Hematopoietic multipotent progenitor cell treated with erythropoietin and hydrocortisone succinate and interleukin-3 and kit ligand, for 6 days (in vitro differentiated cells): ENCODE results near the gene TICAM1.
"Not testable (repeated sequence)": the region's sequence is repeated elsewhere in the genome, so short reads cannot be mapped to it uniquely, and the experiment has no call there.

Experiments used
- DNase-seq: peaks from one replicate; pipeline ENCODE4 v3.0.0-alpha.2; 2015

The TICAM1 gene

GRCh38 chr19:4831304-4831978 is at the start of gene TICAM1:
Gene TICAM1 (minus strand): TSS chr19:4831712. CDS start chr19:4818377, 13,335 bp downstream.
- DNase-seq, result peak; percentile 71

- no peak for DNase-seq
These were observed 47.5 kb upstream of the TICAM1 start for GRCh38 chr19:4879041-4879440.

- DNase-seq, result no peak
These were observed 47.0 kb upstream of the TICAM1 start for GRCh38 chr19:4878491-4878968.

DNA sequence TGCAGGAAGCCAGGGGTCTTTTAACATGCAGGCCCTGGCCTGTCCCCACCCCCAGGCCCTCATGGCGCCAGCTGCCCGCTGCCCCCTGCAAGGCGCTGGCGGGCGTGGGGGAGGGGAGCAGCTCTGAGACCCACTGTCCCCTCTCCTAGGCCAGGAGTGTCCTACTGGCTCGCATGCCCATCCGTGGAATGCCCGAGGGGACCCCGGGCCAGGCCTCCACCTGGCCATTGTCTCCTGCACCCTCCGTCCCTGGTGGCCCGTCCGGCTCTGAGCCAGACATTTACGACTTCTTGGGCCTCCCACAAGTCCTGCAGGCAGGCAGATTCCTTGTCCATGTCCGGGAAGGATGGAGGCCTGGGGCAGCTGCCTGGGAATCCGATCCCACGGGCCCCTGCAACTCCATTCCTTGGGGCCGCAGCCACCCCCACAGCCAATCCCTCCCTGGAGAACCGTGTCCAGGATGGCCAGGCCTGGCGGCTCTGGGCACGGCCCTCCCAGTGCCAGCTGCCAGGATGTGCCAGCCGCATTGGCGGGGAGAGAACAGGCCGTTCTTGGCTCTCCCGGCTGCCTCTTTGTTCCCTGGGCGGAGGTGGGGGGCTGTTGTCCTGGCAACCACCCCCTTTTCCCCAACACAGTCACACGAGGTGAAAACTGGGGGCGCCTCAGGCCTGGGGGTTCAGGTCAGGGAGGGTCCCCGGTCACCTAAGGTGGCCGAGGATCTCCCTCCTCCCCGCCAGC is 46.4 kb upstream of the TICAM1 start:
- no peak for DNase-seq

DNA sequence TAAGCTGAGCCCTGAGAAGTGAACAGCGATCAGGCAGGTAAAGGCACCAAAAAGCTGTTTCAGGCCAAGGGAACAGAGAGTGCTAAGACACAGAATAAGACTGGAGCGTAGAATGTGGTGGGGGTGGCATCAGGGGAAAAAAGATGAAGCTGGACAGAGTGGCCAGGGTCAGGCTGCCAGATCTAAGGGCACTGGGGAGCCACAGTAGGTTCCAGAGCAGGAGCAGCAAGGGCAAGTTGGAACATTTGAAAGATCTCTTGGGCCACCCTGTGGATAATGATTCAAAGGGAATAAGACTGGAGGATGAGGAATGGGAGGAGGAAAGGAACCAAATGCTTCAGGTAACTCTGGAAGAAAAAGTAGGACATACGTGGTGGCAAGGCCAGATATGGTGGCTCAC is 42.4 kb upstream of the TICAM1 start:
- no peak for DNase-seq

DNA sequence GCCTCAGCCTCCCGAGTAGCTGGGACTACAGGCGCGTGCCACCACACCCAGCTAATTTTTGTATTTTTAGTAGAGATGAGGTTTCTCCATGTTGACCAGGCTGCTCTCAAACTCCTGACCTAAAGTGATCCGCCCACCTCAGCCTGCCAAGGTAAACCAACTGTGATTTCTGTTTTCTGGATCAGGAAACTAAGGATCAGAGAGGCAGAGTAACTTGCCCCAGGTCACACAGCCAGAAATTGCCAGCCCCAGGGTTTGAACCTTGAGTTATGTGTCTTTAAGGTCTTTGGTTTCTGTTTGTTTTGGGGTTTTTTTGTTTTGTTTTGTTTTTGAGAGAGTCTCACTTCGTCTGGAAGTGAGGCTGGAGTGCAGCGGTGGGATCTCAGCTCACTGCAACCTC is 40.2 kb upstream of the TICAM1 start:
- no peak for DNase-seq

DNA sequence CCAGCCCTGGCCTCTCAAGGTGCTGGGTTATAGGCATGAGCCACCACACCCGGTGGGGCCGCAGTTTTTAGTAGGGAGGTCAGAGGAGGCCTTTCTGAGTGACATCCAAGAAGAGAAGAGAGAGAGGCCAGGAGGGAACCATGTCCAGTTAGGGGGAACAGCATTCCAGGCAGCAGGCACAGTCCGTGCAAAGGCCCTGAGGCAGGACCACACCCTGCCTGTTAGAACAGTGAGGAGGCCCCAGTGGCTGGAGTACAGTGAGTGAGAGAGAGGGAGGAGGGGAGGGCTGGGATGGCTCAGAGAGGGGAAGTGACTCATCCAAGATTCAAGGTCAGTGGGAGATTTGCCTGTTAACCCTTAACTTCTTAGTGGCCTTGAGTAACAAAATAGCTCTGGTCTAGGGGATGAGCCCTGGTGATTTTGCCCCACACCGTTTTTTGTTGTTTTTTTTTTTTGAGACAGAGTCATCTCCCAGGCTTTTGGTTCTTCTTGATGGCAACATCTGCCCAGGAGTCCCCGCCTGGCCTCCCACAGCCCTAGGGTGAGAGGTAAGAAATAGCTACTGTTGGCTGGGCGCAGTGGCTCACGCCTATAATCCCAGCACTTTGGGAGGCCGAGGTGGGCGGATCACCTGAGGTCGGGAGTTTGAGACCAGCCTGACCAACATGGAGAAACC is 38.7 kb upstream of the TICAM1 start:
- DNase-seq, result peak; percentile 87

DNA sequence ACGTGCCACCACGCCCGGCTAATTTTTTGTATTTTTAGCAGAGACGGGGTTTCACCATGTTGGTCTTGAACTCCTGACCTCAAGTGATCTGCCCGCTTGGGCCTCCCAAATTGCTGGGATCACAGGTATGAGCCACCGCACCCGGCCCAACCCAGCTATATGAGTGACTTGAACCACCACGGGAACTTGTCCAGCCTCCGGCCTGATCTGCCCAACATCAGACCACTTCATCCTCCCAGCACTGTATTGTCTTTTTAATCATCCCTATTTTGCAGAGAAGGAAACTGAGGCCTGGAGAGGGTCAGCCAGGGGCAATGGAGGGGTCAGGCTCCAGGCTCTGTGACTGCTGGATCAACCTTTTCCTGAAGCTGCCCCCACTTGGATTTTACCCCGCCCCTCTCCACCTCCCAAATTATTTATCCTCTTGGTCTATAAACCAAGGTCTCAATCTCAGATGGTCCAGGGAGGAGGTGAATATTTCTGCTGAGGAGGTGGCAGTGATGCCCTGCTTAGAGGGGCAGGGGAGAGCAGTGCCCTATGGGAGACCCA is 36.8 kb upstream of the TICAM1 start:
- no peak for DNase-seq

DNA sequence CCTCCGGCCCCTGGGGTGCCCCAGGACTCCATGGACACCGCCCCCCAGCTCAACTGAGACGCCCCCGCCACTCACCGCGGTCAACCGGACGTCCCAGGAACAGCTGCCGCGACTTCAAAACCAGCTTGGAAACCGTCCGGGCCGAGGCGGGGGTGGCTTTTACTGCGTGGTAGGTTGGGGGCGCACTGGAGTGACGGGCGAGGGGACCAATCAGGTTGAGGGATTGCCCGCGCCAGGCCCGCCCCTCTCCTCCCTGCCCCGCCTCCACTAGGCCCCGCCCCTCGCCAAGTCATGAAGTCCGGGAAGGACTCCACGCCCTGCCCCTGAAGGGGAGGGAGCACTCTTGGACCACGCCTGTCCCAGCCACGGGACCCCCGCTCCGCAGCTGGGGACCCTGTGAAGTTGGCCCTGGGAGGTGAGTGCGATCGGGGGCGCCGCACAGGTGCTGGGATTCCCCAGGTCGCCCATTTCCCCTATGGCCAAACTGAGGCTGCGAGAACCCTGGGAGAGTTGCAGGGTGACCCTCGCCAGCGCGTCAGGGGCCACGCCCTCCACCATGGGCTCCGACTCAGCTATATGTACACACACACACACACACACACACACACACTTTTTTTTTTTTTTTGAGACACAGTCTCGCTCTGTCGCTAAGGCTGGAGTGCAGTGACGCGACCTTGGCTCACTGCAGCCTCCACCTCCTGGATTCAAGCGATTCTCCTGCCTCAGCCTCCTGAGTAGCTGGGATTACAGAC is 36.2 kb upstream of the TICAM1 start, which contains the start of gene PLIN3:
Gene PLIN3 (minus strand): TSS at position 134 of the 752 bp plus-strand sequence. CDS start 6,273 bp downstream, outside the sequence.
- DNase-seq, result peak; percentile 96

- DNase-seq, result peak; percentile 82
These were observed 35.3 kb upstream of the TICAM1 start for GRCh38 chr19:4866595-4867424.

DNA sequence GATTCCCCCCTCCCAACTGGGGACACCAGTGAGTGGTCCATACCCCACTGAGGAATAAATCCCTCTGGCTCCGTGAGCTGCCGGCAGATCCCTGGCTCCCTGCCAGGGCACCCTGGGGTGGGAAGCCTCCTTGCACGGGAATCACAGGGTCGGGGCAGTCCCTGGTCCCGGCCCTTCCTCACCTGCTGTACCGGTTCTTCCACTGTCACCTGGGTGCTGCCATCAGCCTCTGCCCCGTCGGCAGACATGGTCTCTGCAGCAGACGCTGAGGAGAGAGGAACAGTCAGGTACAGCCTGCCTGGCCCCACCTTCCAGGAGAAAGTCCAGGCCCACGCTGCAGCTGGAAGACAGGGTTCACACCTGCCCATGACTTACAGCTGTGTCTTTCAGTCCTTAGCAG is 29.6 kb upstream of the TICAM1 start:
- no peak for DNase-seq

DNA sequence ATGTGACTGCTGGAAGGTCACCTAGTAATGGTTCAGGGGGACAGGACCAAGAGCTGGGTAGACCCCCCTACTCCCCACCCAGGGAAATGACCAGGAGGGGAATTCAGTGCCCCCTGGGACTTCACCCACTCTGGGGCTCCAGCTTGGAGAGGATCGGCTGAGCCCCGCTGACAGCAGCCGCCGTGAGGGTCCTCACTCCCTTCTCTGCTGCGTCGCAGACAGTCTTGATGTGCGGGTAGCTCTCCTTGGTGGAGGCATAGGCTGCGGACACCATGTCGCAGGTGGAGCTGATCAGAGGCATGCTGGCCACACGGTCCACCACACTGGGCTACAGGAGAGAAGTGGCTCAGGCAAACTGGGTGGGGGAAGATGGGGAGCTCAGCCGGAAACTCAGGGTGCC is 28.2 kb upstream of the TICAM1 start:
- no peak for DNase-seq

DNA sequence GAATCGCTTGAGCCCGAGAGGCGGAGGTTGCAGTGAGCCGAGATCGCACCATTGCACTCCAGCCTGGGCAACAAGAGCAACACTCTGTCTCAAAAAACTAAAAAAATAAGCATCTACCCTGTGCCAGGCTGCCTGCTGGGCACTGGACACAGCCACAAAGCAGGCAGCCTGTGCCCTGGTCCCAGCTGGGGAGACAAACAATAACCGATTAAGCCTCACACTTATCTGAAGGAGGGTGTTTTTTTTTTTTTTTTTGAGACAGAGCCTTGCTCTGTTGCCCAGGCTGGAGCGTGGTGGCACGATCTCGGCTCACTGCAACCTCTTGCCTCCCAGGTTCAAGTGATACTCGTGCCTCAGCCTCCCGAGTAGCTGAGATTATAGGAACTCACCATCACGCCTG is 25.0 kb upstream of the TICAM1 start:
- DNase-seq, result not testable (repeated sequence)

- DNase-seq, result not testable (repeated sequence)
These were observed 22.0 kb upstream of the TICAM1 start for GRCh38 chr19:4853506-4853905.

DNA sequence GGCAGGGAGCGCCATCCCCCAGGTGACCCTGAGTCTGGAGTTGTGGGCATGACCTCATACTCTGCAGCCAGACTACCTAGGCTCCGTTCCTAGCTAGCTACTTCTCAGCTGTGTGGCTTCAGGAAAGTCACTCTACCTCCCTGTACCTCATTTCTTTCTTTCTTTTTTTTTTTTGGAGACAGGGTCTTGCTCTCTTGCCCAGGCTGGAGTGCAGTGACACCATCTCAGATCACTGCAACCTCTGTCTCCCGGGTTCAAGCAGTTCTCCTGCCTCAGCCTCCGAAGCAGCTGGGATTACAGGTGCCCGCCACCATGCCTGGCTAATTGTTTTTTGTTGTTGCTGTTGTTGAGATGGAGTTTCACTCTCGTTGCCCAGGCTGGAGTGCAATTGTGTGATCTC is 21.0 kb upstream of the TICAM1 start:
- DNase-seq, result no peak

GRCh38 chr19:4851551-4852290 is 20.2 kb upstream of the TICAM1 start:
- peak; percentile 78 for DNase-seq

GRCh38 chr19:4849019-4849418 is 17.5 kb upstream of the TICAM1 start:
- no peak for DNase-seq

GRCh38 chr19:4847190-4847973 is 15.9 kb upstream of the TICAM1 start:
- no peak for DNase-seq

GRCh38 chr19:4845975-4846374 is 14.5 kb upstream of the TICAM1 start:
- DNase-seq, result not testable (repeated sequence)
